AG09319 (cell line): ENCODE measurements around the gene AQP12B.

ENCODE experiments used
- DNase-seq: peaks from one replicate; pipeline ENCODE4 v3.0.0-alpha.2; 2010; ENCODE audit warnings: low read depth; ENCODE audit errors: extremely low read depth
- TF ChIP-seq, protein P1 (sequence below): IDR thresholded peaks from 2 replicates; pipeline ENCODE4 v1.5.1; 2011; ENCODE audit warnings: low read depth, mild to moderate bottlenecking, inconsistent platforms, low read length, moderate library complexity

AQP12B gene

DNA sequence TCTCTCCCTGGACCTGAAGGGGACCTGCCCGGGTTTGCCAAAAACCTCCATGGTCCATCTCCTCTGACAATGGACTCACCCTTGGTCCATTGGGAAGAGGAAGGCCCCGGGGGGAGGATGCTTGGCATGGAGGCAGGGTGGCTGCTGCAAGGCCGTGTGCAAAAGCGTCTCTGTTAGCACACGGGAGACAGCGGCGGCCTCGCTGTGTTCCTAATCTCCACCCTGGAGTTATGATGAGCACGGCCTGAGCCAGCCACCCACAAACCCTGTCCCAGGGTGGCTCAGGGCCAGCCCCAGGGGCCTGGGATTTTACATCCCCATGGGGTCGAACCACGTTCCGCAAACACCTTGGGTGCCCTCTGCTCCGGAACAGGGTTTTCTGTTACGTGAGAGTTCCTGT lies 44.8 kb upstream of the AQP12B start:
- TF ChIP-seq, protein P1, sequence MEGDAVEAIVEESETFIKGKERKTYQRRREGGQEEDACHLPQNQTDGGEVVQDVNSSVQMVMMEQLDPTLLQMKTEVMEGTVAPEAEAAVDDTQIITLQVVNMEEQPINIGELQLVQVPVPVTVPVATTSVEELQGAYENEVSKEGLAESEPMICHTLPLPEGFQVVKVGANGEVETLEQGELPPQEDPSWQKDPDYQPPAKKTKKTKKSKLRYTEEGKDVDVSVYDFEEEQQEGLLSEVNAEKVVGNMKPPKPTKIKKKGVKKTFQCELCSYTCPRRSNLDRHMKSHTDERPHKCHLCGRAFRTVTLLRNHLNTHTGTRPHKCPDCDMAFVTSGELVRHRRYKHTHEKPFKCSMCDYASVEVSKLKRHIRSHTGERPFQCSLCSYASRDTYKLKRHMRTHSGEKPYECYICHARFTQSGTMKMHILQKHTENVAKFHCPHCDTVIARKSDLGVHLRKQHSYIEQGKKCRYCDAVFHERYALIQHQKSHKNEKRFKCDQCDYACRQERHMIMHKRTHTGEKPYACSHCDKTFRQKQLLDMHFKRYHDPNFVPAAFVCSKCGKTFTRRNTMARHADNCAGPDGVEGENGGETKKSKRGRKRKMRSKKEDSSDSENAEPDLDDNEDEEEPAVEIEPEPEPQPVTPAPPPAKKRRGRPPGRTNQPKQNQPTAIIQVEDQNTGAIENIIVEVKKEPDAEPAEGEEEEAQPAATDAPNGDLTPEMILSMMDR = no peak
- no peak for DNase-seq

DNA sequence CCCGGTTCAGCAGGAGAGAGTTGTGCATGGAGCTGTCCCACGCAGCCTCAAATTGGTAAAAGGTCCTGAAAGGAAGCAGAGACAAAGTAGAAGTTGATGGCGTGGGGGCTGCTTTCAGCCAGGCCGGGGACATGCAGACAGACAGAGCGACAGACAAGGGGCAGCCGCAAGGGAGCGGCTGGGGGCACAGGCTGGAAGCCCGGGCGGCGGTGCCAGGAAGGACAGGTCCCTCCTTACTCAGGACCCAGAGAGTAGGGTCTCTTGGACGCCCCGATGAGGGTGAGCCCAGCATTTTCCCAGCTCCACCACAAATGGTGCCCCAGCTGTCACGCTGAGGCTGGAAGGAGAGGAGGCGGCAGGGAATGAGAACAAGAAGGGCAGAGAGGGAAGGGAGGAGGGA lies 44.2 kb upstream of the AQP12B start:
- TF ChIP-seq, protein P1 = no peak
- no peak for DNase-seq

DNA sequence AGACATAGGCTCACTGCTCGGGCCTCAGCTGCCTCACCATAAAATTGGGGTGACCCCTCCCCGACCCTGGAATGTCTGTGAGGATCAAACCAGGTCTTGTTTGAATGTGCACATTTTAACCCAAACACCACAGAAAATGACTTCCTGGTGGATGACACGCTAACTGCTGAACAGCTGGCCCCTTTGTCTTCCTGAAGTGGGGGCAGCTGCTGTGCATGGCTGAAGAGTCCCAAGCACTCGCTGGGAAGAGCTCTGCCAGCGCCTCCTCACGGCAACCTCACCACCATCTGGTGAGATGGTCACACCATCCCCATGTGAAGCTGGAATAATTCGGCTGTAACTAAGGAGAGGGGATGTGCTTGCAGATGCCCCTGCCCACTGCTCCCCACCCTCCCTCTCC lies 43.0 kb upstream of the AQP12B start:
- TF ChIP-seq, protein P1 = no peak
- no peak for DNase-seq

DNA sequence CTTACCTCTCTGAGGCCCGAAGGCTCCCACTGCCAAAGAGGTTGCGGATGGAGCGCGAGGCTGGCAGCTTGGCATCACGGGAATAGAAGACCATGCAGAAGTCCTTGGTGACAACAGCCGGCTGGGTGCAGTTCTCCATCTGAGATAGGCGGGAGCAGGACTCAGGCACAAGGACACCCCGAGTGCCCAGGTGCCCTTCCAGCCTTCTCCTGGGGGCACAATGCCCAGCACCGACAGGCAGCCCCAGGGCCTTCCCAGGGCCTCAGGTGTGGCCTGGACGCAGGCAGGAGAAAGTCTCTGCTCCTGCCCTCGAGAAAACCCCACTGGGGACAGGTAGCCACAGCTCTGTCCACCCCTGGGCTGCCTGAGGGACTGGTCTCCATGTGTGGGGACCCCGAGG lies 42.6 kb upstream of the AQP12B start:
- TF ChIP-seq, protein P1 = no peak
- no peak for DNase-seq

DNA sequence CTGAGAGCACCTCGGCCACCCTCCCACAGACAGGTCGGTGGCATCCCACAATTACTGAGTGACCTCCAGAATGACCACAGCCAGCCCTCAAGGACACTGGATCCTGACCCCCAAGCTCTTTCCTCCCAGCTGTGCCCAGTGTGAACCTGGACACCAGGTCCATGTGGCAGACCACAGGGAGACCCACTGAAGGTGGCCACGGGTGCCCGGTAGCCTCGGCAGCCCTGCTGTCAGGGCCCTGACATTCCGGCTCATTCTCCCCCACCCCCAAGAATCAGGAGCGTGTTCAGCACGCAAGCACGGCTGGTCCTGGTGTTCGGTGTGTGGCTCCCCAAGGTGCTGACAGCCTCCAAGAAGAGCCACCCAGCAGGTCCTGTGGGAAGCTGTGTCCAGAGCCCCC lies 41.7 kb upstream of the AQP12B start:
- TF ChIP-seq, protein P1 = no peak
- no peak for DNase-seq

DNA sequence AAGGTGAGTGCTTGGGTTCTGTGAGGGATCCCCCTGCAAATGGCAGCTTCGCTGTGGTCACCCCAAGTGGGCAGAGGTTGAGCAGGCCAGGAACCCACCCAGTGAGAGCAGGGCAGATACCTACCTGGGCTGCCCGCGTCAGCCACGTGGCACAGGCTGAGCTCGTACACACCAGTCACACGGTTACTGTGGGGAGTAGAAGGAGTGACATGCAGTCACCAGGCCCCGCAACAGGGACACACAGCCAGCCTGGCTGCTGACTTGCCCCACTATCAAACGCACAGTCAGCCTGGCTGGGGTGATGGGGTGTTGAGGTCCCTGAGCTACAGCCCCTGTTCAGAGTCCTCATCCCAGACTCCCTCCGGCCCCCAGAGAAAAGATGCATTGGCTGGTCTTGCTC lies 41.2 kb upstream of the AQP12B start:
- no peak for DNase-seq
- TF ChIP-seq, protein P1 = no peak

DNA sequence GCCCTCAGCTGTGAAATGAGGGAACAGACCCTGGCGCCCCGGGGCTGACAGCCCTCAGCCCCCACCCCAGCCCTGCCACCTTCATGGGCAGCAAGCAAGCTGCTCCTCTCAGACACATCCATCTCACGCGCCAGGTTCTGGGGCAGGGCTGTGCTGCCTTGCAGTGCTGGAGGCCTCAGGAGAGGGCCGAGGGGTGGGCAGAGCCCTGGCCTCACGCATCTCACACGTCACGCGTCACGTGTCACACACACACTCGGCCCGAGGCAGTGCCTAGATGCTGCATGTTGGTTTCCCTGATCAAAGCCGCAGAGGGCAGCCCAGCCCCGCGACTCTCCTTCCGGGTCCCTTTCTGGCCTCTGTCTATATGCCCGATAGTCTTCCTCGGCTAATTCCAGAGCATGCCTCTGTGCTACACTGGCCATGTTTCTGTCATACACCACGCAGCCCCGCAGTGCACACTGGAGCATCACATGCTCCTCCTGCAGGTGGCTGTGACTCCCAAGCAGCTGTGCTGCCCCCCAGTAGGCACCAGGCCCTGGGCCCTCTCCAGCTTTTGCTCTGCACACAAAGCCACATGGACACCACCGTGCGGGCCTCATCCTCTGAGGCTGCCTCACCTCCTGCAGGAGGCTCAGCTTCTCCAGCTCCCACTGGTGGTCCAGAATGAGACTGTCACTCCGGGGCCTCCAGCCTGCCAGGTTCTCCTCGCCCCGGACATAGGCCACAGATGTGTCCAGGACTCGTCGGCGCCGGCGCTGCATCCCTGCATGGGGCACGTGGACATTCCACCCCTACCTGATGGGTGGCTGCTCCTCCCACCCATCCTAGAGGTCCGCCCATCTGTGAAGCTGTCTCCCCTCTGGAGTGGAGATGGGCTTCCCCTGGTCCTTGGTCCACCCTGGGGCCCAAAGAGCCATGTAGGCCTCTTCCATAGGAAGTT lies 40.4 kb upstream of the AQP12B start:
- TF ChIP-seq, protein P1 = no peak
- no peak for DNase-seq
